Hepatocyte (in vitro differentiated cells): ENCODE measurements around the gene CYP27C1. TPM values are rescaled to one million over a fixed set of nuclear protein-coding genes. Genes with fewer than 3 reads are reported as not detected.

ENCODE experiments used
- DNase-seq: peaks from one replicate; pipeline ENCODE4 v3.0.0-alpha.2; 2016; ENCODE audit warnings: low spot score
- H2AFZ ChIP-seq: fragments of 200-600 bp; sonication (generic); 2 replicates; pipeline ENCODE4 v1.6.0; 2016; ENCODE audit warnings: antibody characterized with exemption, mild to moderate bottlenecking
- H3K27ac ChIP-seq: fragments of 200-600 bp; sonication (generic); 2 replicates; pipeline ENCODE4 v1.5.1; 2016; ENCODE audit warnings: mild to moderate bottlenecking
- H3K27me3 ChIP-seq: fragments of 200-600 bp; sonication (generic); 2 replicates; pipeline ENCODE4 v1.6.1; 2016
- H3K36me3 ChIP-seq: fragments of 200-600 bp; sonication (generic); replicated peaks from 2 replicates; pipeline ENCODE4 v1.5.1; 2016; ENCODE audit warnings: low read depth; ENCODE audit not compliant: insufficient read depth
- H3K4me1 ChIP-seq: fragments of 200-600 bp; sonication (generic); 2 replicates; pipeline ENCODE4 v1.5.1; 2016; ENCODE audit warnings: mild to moderate bottlenecking, moderate library complexity; ENCODE audit not compliant: insufficient read depth
- H3K4me2 ChIP-seq: fragments of 200-600 bp; sonication (generic); 2 replicates; pipeline ENCODE4 v1.6.0; 2016
- H3K4me3 ChIP-seq: fragments of 200-600 bp; sonication (generic); 2 replicates; pipeline ENCODE4 v1.5.1; 2016; ENCODE audit warnings: mild to moderate bottlenecking
- H3K79me2 ChIP-seq: fragments of 200-600 bp; sonication (generic); 2 replicates; pipeline ENCODE4 v1.6.0; 2017; ENCODE audit warnings: mild to moderate bottlenecking
- H3K9me2 ChIP-seq: fragments of 200-600 bp; sonication (generic); replicated peaks from 2 replicates; pipeline ENCODE4 v1.6.0; 2017; ENCODE audit warnings: mild to moderate bottlenecking; ENCODE audit not compliant: insufficient read depth
- H3K9me3 ChIP-seq: fragments of 200-600 bp; sonication (generic); 2 replicates; pipeline ENCODE4 v1.5.1; 2016; ENCODE audit warnings: low read depth, mild to moderate bottlenecking
- H4K20me1 ChIP-seq: fragments of 200-600 bp; sonication (generic); 2 replicates; pipeline ENCODE4 v1.6.0; 2016; ENCODE audit warnings: mild to moderate bottlenecking; ENCODE audit not compliant: insufficient read depth, poor library complexity, severe bottlenecking
- EZH2 ChIP-seq: fragments of 200-600 bp; sonication (generic); IDR thresholded peaks from 2 replicates; pipeline ENCODE4 v1.6.1; 2016; ENCODE audit warnings: antibody characterized with exemption, mild to moderate bottlenecking, borderline replicate concordance
- EZH2phosphoT487 ChIP-seq: fragments of 200-600 bp; sonication (generic); IDR thresholded peaks from one replicate; pipeline ENCODE4 v1.6.1; 2018; ENCODE audit warnings: antibody characterized with exemption, mild to moderate bottlenecking, low read depth, moderate library complexity; ENCODE audit not compliant: unreplicated experiment, severe bottlenecking
- WGBS: methylation state at CpG from one replicate; pipeline ENCODE4 v1.1.6; 2016; ENCODE audit warnings: low lambda C conversion rate; ENCODE audit errors: missing lambda C conversion rate; 5-methylcytosine and 5-hydroxymethylcytosine counted together
- polyA plus RNA-seq: library from polyadenylated mRNA; unstranded; fragments of >200 nt; fragmentation: Nextera tagmentation; extraction: Ambion mirVana; gene quantifications from 2 replicates; pipeline ENCODE4 v1.2.1, GENCODE V29; 2016
- total RNA-seq: library from RNA; depleted of rRNA; stranded (reverse); fragments of >200 nt; gene quantifications from 2 replicates; pipeline ENCODE4 v1.2.3, GENCODE V29; 2014
- TF ChIP-seq, protein P1 (sequence below): fragments of 200-600 bp; sonication (generic); IDR thresholded peaks from 2 replicates; pipeline ENCODE4 v1.5.1; 2016; ENCODE audit warnings: antibody characterized with exemption, mild to moderate bottlenecking; ENCODE audit not compliant: poor library complexity

The CYP27C1 gene
- total and polyA plus RNA-seq, 2 experiments from 2014 or later = 1.2 to 1.4 TPM

DNA sequence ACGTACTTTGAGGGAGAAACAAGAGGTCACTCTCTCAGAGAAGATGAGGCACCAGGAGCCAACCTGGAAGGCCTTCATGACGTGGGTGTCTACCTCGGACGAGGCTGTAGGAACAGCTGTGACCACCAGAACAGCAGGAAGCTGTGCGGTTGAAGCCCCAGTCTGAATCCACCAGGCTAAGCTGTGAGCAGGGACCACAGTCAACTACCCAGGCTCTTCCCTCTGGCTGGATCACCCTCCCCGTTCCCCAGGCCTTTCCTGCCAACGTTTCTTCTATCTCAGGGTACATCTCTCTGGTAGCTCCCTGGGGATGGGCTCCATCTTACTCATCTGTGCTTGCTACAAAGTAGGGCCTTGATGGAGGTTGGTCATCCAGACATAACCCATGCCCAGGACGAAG is 36.8 kb upstream of the CYP27C1 start:
- Histone ChIP-seq H3K4me2 (no peak overlapping the region), H3K79me2 (no peaks in the 10 kb centered on the region), H3K9me3 (no peaks in the 10 kb centered on the region), H2AFZ (no peak overlapping the region), H3K27me3 (no peaks in the 10 kb centered on the region), H3K27ac (no peak overlapping the region), H3K9me2 (no peaks in the 10 kb centered on the region), H3K4me3 (no peak overlapping the region), H3K36me3 (no peaks in the 10 kb centered on the region), H4K20me1 (no peaks in the 10 kb centered on the region), H3K4me1 (no peaks in the 10 kb centered on the region)
- TF ChIP-seq EZH2 = no peak
- TF ChIP-seq, protein P1, sequence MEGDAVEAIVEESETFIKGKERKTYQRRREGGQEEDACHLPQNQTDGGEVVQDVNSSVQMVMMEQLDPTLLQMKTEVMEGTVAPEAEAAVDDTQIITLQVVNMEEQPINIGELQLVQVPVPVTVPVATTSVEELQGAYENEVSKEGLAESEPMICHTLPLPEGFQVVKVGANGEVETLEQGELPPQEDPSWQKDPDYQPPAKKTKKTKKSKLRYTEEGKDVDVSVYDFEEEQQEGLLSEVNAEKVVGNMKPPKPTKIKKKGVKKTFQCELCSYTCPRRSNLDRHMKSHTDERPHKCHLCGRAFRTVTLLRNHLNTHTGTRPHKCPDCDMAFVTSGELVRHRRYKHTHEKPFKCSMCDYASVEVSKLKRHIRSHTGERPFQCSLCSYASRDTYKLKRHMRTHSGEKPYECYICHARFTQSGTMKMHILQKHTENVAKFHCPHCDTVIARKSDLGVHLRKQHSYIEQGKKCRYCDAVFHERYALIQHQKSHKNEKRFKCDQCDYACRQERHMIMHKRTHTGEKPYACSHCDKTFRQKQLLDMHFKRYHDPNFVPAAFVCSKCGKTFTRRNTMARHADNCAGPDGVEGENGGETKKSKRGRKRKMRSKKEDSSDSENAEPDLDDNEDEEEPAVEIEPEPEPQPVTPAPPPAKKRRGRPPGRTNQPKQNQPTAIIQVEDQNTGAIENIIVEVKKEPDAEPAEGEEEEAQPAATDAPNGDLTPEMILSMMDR = no peak
- no peak for TF ChIP-seq EZH2phosphoT487
- 78% methylated on average over 8 of the region's 8 CpGs for WGBS
- DNase-seq = no peak

DNA sequence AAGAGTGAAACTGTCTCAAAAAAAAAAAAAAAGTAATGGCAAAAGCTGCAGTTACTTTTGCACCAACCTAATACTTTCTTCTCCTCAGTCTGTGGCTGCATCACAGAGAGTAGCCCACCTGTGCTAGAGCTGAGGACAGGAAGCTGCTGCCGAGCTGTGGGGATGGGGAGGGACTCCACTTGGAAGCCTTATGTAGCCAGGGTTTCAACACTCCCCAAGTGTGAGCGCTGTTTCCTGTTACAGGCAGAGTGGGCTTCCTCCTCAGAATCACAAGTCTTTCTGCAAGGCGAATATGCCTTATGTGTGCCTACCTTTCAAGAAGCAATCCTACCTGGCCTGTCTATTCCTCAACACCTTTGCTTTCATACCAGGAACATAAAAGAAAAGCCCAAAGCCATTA is 36.3 kb upstream of the CYP27C1 start:
- Histone ChIP-seq H3K9me2 (no peaks in the 10 kb centered on the region), H3K27ac (no peak overlapping the region), H3K79me2 (no peaks in the 10 kb centered on the region), H3K27me3 (no peaks in the 10 kb centered on the region), H3K4me3 (no peak overlapping the region), H2AFZ (no peak overlapping the region), H4K20me1 (no peaks in the 10 kb centered on the region), H3K36me3 (no peaks in the 10 kb centered on the region), H3K4me2 (no peak overlapping the region), H3K4me1 (no peaks in the 10 kb centered on the region), H3K9me3 (no peaks in the 10 kb centered on the region)
- 98% methylated on average over 3 of the region's 3 CpGs for WGBS
- no peak for TF ChIP-seq EZH2
- DNase-seq = no peak

DNA sequence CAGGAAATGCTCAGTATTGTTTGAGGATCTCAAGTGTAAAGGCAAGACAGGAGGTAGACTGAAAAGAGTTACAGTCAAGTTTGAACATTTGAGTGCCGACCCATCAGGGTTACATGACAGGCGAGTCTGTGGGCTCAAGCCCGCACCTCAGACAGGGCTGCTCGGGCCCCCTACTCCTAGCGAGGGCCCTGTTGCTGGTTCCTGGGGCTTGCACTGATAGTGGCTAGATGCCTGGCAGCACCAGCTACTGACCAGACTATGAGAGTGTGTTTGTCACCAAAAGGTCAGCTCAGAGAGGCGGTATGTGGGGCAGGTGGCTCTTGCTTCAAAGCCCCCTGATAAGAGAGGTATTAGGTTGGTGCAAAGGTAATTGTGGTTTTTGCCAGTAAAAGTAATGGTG is 35.6 kb upstream of the CYP27C1 start:
- no peaks in the 10 kb centered on the region for H3K9me2 ChIP-seq
- no peaks in the 10 kb centered on the region for H3K9me3 ChIP-seq
- DNase-seq = no peak
- no peaks in the 10 kb centered on the region for H3K27me3 ChIP-seq
- H4K20me1 ChIP-seq = no peaks in the 10 kb centered on the region
- no peak overlapping the region for H3K4me2 ChIP-seq
- H3K4me3 ChIP-seq = no peak overlapping the region
- no peaks in the 10 kb centered on the region for H3K79me2 ChIP-seq
- H3K36me3 ChIP-seq = no peaks in the 10 kb centered on the region
- no peak overlapping the region for H2AFZ ChIP-seq
- H3K4me1 ChIP-seq = no peaks in the 10 kb centered on the region
- TF ChIP-seq EZH2phosphoT487 (no peak), EZH2 (no peak)
- TF ChIP-seq, protein P1 = no peak
- no peak overlapping the region for H3K27ac ChIP-seq
- over 99% methylated on average over 6 of the region's 6 CpGs for WGBS

DNA sequence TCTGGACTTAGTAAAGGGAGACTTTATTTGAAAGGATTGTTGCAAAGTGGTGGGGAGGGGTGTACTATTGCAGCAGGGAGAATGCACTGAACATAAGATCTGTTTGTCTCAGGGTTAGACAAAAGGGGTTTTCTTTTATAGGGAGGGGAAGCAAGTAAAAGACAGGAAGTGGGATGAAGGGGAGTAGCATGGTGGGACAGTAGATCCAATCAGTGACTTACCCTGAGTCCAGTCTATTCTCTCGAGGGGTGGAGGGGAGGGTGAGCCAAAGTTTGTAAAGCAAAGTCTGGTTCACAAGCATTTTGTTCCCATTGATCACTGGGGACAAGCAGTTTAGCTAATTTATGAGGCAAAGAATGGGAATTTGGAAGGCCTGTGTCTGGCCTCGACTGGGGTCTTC is 35.0 kb upstream of the CYP27C1 start:
- H3K27ac ChIP-seq = no peak overlapping the region
- TF ChIP-seq EZH2phosphoT487 (no peak), EZH2 (no peak)
- TF ChIP-seq, protein P1 = no peak
- no peak overlapping the region for H3K4me3 ChIP-seq
- 85% methylated on average over 2 of the region's 2 CpGs for WGBS
- no peaks in the 10 kb centered on the region for H4K20me1 ChIP-seq
- no peaks in the 10 kb centered on the region for H3K27me3 ChIP-seq
- H3K9me3 ChIP-seq = no peaks in the 10 kb centered on the region
- no peak for DNase-seq
- no peak overlapping the region for H2AFZ ChIP-seq
- H3K4me1 ChIP-seq = no peaks in the 10 kb centered on the region
- no peaks in the 10 kb centered on the region for H3K79me2 ChIP-seq
- no peaks in the 10 kb centered on the region for H3K9me2 ChIP-seq
- no peak overlapping the region for H3K4me2 ChIP-seq
- no peaks in the 10 kb centered on the region for H3K36me3 ChIP-seq
